Aorta (tissue), 4 donors: ENCODE results near the gene CDK16. TPM values are rescaled to one million over a fixed set of nuclear protein-coding genes. Genes with fewer than 3 reads are reported as not detected.

Source experiments
- polyA plus RNA-seq, 2 donors: library from polyadenylated mRNA; stranded (reverse); fragments of 200-250 nt; gene quantifications; one replicate each; pipeline ENCODE4 v1.2.3, GENCODE V29; 2013
- total RNA-seq, 2 donors: library from RNA; stranded (reverse); fragmentation: NEBNext Ultra II Directional; extraction: Animal tissue kit (Norgen Biotek cat#: 25700); gene quantifications; one replicate each; pipeline ENCODE4 v1.2.1, GENCODE V29; 2021
- donor health status: healthy with polysubstance abuse.
- donor health status: Bipolar disorder and iron deficiency.
- donor health status: DM: no; HTN: no; CAD: no.
- donor health status: DM: yes; HTN: yes; CAD: no.

The CDK16 gene
- total and polyA plus RNA-seq, 4 donors = 14.0 to 61.3 (median 49.0) TPM

Other genes with a start within 250 kb of the CDK16 start
- gene RGN, start 140.2 kb upstream of the CDK16 start, total RNA-seq = 10 to 100 TPM; 10.3 to 20.2 TPM
- 10 to 100 TPM; 39.6 to 56.9 TPM for gene RGN, start 140.2 kb upstream of the CDK16 start, polyA plus RNA-seq
- 10 to 100 TPM; 33.7 to 40.3 TPM for gene NDUFB11, start 74.0 kb upstream of the CDK16 start, total RNA-seq
- gene NDUFB11, start 74.0 kb upstream of the CDK16 start, polyA plus RNA-seq = 10 to 100 TPM; 65.7 to 69.5 TPM
- 10 to 100 TPM; 23.0 to 25.7 TPM for gene RBM10, start 73.5 kb upstream of the CDK16 start, total RNA-seq
- gene RBM10, start 73.5 kb upstream of the CDK16 start, polyA plus RNA-seq = 10 to 100 TPM in 1 of 2 donors, 1 to 10 TPM in 1; 8.4 to 46.8 TPM
- 100 to 1,000 TPM; 160 to 167 TPM for gene UBA1, start 24.9 kb upstream of the CDK16 start, total RNA-seq
- 100 to 1,000 TPM in 1 of 2 donors, 10 to 100 TPM in 1; 33.8 to 109 TPM for gene UBA1, start 24.9 kb upstream of the CDK16 start, polyA plus RNA-seq
- 10 to 100 TPM; 68.9 to 90.3 TPM for gene USP11, start 14.3 kb downstream of the CDK16 start, total RNA-seq
- gene USP11, start 14.3 kb downstream of the CDK16 start, polyA plus RNA-seq = 10 to 100 TPM; 15.3 to 79.0 TPM
- under 1 TPM; 0.13 to 0.72 TPM for gene ZNF157, start 151.9 kb downstream of the CDK16 start, total RNA-seq
- under 1 TPM in 1 of 2 donors, not detected in 1; 0.23 TPM for gene ZNF157, start 151.9 kb downstream of the CDK16 start, polyA plus RNA-seq